ENCODE results near the gene ZCCHC7. TPM values are rescaled to one million over a fixed set of nuclear protein-coding genes. Genes with fewer than 3 reads are reported as not detected.
"Not testable (repeated sequence)": the region's sequence is repeated elsewhere in the genome, so short reads cannot be mapped to it uniquely, and the experiment has no call there.

The ZCCHC7 gene
- total RNA-seq, 1 donor from 2014 or later, result 20.9 TPM

- Histone ChIP-seq H3K4me3 (no peak overlapping the region), H3K36me3 (no peaks in the 10 kb centered on the region), H3K27ac (no peak overlapping the region), H3K9me3 (no peaks in the 10 kb centered on the region), H3K4me1 (no peaks in the 10 kb centered on the region), H3K27me3 (no peaks in the 10 kb centered on the region)
- intact Hi-C loops (cut with DNase I), result no loop called here
- DNase-seq (no peak), ATAC-seq (no peak)
- TF ChIP-seq CTCF (IDR thresholded peaks at IDR 0.05), result no peak
Measured at GRCh38 chr9:37182718-37183117, 62.3 kb downstream of the ZCCHC7 start.

- no peak overlapping the region for H3K4me3 ChIP-seq
- no peaks in the 10 kb centered on the region for H3K36me3 ChIP-seq
- DNase-seq, result no peak
- intact Hi-C loops (cut with DNase I), result no loop called here
- ATAC-seq, result no peak
- no peaks in the 10 kb centered on the region for H3K9me3 ChIP-seq
- TF ChIP-seq CTCF (IDR thresholded peaks at IDR 0.05), result no peak
- H3K4me1 ChIP-seq, result no peaks in the 10 kb centered on the region
- no peak overlapping the region for H3K27ac ChIP-seq
- no peaks in the 10 kb centered on the region for H3K27me3 ChIP-seq
Measured at GRCh38 chr9:37184905-37185867, 64.8 kb downstream of the ZCCHC7 start.

DNA sequence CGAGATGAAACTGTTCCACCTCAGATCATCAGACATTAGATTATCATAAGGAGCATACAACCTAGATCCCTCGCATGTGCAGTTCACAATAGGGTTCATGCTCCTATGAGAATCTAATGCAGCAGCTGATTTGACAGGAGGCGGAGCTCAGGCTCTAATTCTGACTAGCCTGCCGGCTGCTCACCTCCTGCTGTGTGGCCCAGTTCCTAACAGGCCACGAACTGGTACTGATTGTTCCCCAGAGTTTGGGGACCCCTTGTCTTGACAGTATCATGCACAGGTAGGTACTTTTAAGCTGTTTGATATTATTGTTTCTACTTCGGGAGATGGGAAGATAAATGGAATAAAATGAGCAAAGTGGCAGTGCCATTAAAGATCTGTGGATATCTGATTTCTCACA is 66.9 kb downstream of the ZCCHC7 start:
- no peak for TF ChIP-seq CTCF (IDR thresholded peaks at IDR 0.05)
- H3K4me3 ChIP-seq, result no peak overlapping the region
- intact Hi-C loops (cut with DNase I), result no loop called here
- H3K4me1 ChIP-seq, result no peaks in the 10 kb centered on the region
- no peak for ATAC-seq
- H3K27ac ChIP-seq, result no peak overlapping the region
- no peaks in the 10 kb centered on the region for H3K36me3 ChIP-seq
- no peaks in the 10 kb centered on the region for H3K27me3 ChIP-seq
- no peaks in the 10 kb centered on the region for H3K9me3 ChIP-seq
- DNase-seq, result no peak

DNA sequence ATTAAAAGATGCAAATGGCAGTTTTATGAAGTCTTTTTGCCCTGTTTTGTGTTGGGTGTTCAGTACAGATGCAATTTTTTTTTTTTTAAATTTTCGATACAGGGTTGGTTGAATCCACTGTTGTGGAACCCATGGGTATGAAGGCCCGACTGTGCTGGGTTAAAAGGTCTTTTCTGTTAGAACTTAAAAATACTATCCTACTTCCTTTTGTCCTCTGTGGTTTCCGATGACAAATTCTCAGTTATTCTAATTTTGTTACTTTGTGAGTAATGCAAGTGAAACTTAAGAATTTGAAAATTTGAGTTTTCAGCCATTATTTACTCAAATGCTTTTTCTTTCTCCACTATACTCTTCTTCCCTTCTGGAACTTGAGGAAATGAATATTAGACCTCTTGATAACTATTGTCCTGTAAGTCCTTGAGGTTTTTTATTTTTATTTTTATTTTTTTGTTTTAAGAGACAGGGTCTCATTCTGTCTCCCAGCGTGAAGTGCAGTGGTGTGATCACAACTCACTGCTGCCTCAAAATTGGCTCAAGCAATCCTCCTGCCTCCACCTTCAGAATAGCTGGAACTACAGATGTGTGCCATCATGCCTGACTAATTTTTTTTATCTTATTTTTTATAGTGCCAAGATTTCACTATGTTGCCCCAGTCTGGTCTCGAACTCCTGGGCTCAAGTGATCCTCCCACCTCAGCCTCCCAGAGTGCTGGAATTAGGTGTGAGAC is 67.5 kb downstream of the ZCCHC7 start:
- Histone ChIP-seq H3K4me3 (no peak overlapping the region), H3K27me3 (no peaks in the 10 kb centered on the region)

DNA sequence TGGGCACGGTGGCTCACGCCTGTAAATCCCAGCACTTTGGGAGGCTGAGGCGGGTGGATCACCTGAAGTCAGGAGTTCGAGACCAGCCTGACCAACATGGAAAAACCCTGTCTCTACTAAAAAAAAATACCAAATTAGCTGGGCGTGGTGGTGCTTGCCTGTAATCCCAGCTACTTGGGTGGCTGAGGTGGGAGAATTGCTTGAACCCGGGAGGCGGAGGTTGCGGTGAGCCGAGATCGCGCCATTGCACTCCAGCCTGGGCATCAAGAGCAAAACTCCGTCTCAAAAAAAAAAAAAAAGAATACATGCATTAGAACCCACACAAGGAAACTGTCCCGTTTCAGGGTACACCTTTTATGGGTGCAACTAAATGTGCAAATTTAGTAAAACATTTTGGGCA is 70.4 kb downstream of the ZCCHC7 start:
- H3K27ac ChIP-seq; H3K4me1 ChIP-seq; H3K9me3 ChIP-seq; intact Hi-C loops (cut with DNase I); ATAC-seq; DNase-seq; H3K27me3 ChIP-seq; H3K4me3 ChIP-seq; H3K36me3 ChIP-seq: not testable (repeated sequence)

More for the DNA sequence above, 67.5 kb downstream of the ZCCHC7 start:
- no peak overlapping the region for H3K27ac ChIP-seq
- no peak for ATAC-seq
- no peak for TF ChIP-seq CTCF (IDR thresholded peaks at IDR 0.05)
- DNase-seq, result no peak
- intact Hi-C loops (cut with DNase I), result no loop called here
- H3K36me3 ChIP-seq, result no peaks in the 10 kb centered on the region
- H3K4me1 ChIP-seq, result no peaks in the 10 kb centered on the region
- no peaks in the 10 kb centered on the region for H3K9me3 ChIP-seq
